Mononuclear cell (primary cell): ENCODE measurements around the gene VEZF1. TPM values are rescaled to one million over a fixed set of nuclear protein-coding genes. Genes with fewer than 3 reads are reported as not detected.
"Not testable (repeated sequence)": the region's sequence is repeated elsewhere in the genome, so short reads cannot be mapped to it uniquely, and the experiment has no call there.

Source experiments
- H3K27me3 ChIP-seq: 2 replicates; pipeline ENCODE4 v1.6.0; 2011; ENCODE audit warnings: low read length, control low read depth; ENCODE audit not compliant: insufficient read depth
- H3K4me1 ChIP-seq: 2 replicates; pipeline ENCODE4 v1.5.1; 2011; ENCODE audit warnings: mild to moderate bottlenecking, low read length, control low read depth; ENCODE audit not compliant: insufficient read depth
- H3K4me3 ChIP-seq: 2 replicates; pipeline ENCODE4 v1.5.1; 2011; ENCODE audit warnings: mild to moderate bottlenecking, low read length, moderate library complexity
- H3K9me3 ChIP-seq: 2 replicates; pipeline ENCODE4 v1.5.1; 2011; ENCODE audit warnings: low read depth, mild to moderate bottlenecking, control low read depth, low read length
- total RNA-seq: library from RNA; depleted of rRNA; stranded (reverse); fragments of >200 nt; gene quantifications from one replicate; pipeline ENCODE4 v1.2.3, GENCODE V29; 2012

The VEZF1 gene
- total RNA-seq, 1 donor, result 85.6 TPM

DNA sequence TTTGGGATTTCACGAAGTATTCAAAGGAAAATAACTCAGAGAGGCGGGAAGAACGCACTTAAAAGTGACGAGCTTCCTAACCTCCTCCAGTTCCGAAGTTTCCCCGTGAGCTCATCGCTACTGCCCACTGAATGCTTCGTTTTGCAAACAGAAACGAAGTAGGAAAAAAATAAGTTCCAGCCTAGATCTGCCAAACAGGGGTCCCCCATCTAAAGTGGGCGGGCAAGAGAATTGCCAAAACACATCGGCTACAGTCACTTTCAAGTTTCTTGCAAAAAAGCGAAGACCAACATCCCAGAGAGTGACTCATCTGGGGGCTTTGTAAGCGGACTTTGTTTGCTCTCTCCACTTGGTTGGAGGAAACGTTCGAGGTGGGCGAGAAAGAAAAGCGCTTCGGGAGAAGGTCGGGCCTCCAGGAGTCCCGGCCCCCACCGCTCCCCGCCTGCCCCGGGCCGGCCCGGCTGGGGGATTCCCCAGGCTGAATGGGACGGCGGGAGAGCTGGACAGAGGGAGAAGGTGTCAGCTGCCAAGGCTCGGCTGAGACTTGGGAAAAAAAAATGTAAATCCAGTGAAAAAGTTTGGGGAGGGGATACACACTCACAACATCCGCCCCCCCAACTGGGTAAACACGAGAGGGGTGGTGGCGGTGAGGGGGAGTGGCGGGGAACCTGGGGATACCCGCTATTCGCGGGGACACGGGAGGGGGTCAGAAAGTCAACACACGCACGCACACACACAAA lies 1.0 kb downstream of the VEZF1 start:
- Histone ChIP-seq H3K4me3 (peak overlapping the region; percentile 69), H3K27me3 (no peaks in the 10 kb centered on the region), H3K9me3 (no peaks in the 10 kb centered on the region), H3K4me1 (peaks cover 59% of the 10 kb centered on the region)

DNA sequence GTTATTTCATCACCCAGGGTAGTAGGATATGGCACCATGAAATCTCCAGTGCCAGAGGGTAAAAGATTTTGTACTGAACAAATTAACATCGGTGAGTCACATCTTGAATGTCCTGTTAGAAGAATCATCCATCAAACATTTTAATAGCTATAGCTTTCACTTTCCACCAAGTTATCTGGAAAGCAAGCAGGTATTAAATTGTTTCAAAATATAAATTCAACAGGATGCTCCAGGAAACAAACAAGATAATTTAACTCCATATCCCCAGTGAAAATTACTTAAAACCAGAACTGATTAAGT lies 2.4 kb downstream of the VEZF1 start:
- H3K9me3 ChIP-seq, result no peaks in the 10 kb centered on the region
- H3K4me3 ChIP-seq, result no peak overlapping the region
- H3K27me3 ChIP-seq, result no peaks in the 10 kb centered on the region
- H3K4me1 ChIP-seq, result peaks cover 62% of the 10 kb centered on the region

DNA sequence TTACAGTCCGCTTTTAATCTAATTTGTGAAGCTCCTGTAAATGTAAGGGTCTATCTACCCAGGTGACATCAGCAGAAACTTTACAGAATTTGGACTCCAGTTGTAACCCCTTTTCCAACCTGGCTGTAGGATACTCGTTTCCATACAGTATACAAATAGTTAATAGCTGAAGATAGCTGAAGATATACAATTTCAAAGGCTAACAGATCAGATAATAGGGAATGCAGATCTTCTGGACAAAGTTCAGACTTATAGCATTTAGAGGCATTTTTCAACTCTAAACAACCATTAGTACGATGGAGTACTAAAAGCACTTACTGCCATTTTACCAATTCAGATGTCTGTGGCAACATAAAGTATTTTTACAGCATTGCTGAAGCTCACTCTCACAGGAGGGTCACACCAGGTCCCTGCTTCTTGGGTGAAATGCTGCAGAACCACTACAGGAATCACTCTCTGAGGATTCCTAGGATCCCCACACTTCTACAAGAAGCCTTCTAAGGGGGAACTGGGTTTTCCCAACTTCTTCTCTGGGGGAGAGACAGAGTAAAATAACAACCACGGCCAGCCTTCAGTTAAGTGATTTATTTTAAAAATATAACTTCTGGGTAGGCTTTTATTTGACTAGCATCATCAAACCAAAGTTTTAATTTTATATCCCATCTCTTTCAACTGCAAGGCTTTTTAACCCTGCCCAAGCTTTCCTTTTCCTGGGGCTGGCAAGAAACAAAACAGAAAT lies 2.9 kb downstream of the VEZF1 start:
- Histone ChIP-seq H3K4me1 (peaks cover 62% of the 10 kb centered on the region), H3K4me3 (no peak overlapping the region), H3K27me3 (no peaks in the 10 kb centered on the region), H3K9me3 (no peaks in the 10 kb centered on the region)

DNA sequence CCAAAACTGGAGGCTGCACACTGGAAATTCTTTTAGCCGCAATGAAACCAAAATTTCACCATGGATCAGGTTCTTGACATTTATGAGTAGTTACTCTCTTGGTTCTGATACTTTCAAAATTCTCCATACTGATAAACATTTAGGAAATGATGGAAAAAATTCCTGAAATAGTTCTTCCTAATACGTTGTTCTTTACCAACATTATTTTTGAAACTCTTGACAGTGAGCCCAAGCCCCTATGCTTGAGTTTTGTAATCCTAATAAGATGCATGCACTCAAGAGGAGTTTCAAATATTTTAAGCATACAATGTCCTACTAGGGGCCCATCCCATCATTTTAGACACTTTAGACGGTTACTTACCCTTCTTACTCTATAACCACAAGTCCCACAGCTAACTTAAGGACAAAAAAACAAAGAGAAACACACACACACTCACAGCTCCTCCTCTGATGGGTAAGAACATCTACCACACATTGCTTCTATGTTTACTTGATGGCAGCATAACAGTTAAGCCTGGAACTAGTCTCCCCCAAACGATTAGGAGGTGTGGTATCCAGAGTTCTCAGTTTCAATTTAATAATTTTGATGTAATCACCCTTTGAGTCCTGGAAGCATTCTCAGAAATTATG lies 3.7 kb downstream of the VEZF1 start:
- Histone ChIP-seq H3K4me1 (peaks cover 62% of the 10 kb centered on the region), H3K9me3 (no peaks in the 10 kb centered on the region), H3K27me3 (no peaks in the 10 kb centered on the region), H3K4me3 (no peak overlapping the region)

DNA sequence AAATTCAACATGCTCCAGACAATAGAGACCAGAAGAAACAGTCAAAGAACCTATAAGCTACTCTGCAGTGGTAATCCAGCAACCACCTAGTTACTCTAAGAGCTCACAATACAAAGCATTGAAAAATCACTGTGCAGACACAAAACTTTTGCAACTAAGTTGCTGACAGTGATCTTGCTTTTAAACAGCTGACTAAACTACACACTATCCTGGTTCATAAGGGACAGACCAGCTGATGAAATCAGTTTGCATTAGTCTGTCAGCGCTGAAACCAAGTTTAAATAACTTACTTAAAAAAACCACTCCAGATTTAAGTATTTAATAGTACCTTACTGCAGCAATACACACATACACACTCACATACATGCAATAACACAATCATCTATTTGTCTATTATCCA lies 4.6 kb downstream of the VEZF1 start:
- no peaks in the 10 kb centered on the region for H3K27me3 ChIP-seq
- no peaks in the 10 kb centered on the region for H3K9me3 ChIP-seq
- peaks cover 53% of the 10 kb centered on the region for H3K4me1 ChIP-seq
- H3K4me3 ChIP-seq, result no peak overlapping the region

DNA sequence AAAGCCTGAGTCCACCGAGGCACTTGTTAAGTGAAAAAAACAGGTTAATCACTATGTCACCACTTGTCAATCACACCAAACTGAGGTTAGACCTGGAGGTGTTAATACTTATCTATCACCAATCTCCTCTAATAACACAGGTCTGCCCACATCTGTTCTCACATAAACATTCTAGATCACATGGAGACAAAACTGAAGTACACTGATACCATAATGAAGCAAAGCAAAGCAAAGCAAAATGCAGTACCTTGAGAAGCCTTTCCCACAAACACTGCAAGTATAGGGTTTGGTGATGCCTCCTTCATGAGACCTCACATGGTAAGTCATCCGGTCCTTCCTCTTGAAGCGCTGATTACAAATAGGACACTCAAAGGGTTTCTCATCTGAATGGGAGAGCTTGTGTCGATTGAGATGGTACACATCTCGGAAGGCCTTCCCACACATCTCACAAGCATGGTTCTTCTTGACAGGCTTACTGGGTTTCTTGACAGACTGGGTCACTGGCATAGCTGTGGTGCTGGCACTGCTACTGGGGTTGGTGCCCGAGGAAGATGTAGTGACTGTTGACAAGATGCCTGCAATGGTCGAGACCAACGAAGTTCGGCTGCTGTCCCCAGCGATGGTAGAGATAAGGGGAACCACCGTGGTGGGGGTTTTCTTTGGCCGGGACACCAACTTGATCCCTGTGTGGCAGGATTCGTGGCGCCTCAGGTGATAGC lies 5.4 kb downstream of the VEZF1 start:
- no peaks in the 10 kb centered on the region for H3K27me3 ChIP-seq
- no peak overlapping the region for H3K4me3 ChIP-seq
- no peaks in the 10 kb centered on the region for H3K9me3 ChIP-seq
- peaks cover 53% of the 10 kb centered on the region for H3K4me1 ChIP-seq

DNA sequence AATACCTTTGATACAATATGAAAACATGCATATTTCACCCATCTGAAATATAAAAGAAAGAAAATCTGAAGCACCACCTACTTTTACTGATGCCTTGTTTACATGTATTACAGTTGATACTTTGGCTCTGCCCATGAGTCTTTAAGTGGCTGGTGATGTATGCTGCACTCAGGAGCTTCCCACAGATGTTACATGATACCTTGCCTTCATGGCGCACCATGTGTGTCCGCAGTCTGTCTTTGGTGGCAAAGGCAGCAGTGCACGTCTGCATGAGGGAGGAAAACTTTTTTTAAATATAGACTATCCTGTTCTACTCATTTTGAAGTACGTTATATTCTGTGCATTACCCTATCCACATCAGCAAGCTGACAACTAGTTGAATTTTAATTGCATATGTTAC lies 7.5 kb downstream of the VEZF1 start:
- no peak overlapping the region for H3K4me3 ChIP-seq

DNA sequence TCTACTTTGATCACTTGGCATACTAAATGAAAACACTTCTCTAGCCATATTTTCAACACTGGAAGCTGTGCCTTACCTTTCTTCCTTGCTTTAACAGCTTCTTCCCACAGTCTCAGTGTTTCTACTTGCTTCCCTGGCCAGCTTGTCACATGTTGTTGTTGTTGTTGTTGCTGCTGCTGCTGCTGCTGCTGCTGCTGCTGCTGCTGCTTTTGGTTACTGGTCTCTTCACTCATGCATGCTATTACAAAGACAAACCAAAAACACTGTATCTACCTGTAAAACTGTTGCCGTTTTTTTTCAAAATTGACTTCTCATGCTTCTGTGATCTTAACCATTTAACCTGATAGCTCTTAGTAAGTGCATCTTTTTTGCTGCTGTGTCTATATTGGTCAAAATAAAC lies 9.0 kb downstream of the VEZF1 start:
- H3K27me3 ChIP-seq, result no peaks in the 10 kb centered on the region
- no peak overlapping the region for H3K4me3 ChIP-seq
- H3K4me1 ChIP-seq, result peaks cover 22% of the 10 kb centered on the region
- no peaks in the 10 kb centered on the region for H3K9me3 ChIP-seq

More for the DNA sequence above, 7.5 kb downstream of the VEZF1 start:
- Histone ChIP-seq H3K4me1 (peaks cover 37% of the 10 kb centered on the region), H3K9me3 (no peaks in the 10 kb centered on the region), H3K27me3 (no peaks in the 10 kb centered on the region)

DNA sequence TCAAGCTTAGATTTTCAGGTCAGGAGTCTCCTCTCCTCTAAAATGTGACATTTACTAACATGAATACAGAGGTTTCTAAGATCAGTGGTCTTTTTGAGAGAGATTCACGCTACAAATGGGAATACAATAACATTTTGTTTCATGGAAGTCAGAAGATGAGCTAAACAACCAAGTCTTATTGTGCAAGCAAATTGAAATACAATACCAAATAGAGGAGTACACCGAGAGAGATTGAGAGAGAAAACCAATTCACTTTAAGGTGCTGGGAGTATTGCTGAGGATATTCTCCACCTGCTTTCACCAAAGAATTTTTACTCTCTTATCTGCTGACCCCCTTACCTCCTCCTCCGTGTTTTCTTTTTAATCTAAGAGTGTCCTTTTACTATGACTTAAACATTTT lies 11.5 kb downstream of the VEZF1 start:
- H3K4me3 ChIP-seq, result no peak overlapping the region
- no peaks in the 10 kb centered on the region for H3K4me1 ChIP-seq
- H3K9me3 ChIP-seq, result no peaks in the 10 kb centered on the region
- no peaks in the 10 kb centered on the region for H3K27me3 ChIP-seq

DNA sequence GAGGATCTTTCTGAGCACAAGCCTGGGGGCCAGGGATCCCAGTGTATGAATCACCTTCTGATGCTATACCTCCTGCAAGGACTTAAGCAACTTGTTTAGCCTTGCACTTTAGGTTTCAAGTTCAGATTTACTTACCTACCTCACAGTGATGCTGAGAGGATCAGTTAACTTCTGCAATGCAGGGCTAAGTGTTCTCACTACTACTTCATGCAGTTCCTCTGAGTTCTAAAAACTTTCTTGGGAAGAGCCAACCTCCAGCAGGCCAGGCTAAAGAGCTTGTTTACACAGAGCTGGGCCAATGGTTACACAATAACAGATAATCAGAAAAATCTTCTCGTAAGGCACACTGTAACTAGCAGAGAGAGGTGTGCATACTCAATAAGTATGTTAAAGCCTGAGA lies 13.0 kb downstream of the VEZF1 start:
- Histone ChIP-seq H3K4me1 (no peaks in the 10 kb centered on the region), H3K27me3 (no peaks in the 10 kb centered on the region), H3K4me3 (no peak overlapping the region)

DNA sequence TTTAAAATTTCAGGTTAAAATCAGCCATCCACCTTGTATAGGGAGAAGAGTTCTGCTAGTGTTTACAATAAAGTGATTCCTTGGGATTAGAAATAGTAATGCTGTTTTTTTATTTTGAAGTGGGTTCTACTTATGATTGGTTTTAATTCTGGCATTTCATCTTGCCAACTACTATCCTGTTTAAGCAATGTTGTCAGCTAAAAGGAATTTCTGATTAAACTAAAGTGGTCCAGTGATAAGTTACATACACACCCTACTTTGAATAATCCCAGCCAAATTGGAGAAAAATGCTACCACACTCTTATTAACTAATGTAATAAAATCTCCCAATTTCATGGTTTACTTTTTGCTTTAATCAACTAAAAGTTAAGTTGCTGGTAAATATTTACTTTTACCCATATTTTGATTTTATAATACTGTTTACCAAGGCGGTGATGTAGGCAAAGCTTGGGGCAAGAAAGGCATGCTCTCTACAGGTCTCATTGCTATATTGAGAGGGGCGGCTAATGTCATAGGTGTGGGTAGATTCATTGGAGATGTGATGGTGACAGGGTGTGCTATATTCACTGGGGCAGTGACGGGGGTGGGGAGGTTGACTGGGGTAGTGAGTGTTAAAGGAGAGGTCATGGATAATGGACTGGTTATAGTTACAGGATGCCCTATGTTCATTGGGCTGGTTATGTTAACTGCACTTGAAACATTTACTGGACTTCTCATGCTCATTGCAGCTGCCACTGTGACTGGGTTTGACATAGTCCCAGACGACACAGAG lies 13.8 kb downstream of the VEZF1 start:
- H3K9me3 ChIP-seq, H3K4me1 ChIP-seq, H3K4me3 ChIP-seq, H3K27me3 ChIP-seq: not testable (repeated sequence)

More for the DNA sequence above, 13.0 kb downstream of the VEZF1 start:
- H3K9me3 ChIP-seq, result no peaks in the 10 kb centered on the region

DNA sequence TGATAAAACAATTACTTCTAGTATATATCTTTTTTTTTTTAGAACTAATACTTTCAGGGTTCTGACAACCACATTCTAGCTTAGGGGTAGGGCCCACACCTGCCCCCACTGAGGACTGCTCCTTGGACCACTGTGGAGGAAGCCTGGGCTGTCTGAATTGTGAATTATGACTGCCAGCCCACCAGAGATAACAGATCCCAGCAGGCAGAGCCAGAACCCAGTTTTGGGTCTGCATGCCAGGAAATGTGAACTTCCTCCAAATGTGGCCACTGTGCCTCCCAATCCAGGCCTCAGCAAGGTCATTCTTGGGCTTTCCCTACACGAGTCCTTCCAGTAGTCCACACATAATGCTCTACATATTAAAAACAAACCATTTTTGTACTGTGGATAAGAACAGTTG lies 15.9 kb downstream of the VEZF1 start:
- H3K4me1 ChIP-seq, result no peaks in the 10 kb centered on the region
- no peak overlapping the region for H3K4me3 ChIP-seq
- H3K27me3 ChIP-seq, result no peaks in the 10 kb centered on the region
- H3K9me3 ChIP-seq, result no peaks in the 10 kb centered on the region

DNA sequence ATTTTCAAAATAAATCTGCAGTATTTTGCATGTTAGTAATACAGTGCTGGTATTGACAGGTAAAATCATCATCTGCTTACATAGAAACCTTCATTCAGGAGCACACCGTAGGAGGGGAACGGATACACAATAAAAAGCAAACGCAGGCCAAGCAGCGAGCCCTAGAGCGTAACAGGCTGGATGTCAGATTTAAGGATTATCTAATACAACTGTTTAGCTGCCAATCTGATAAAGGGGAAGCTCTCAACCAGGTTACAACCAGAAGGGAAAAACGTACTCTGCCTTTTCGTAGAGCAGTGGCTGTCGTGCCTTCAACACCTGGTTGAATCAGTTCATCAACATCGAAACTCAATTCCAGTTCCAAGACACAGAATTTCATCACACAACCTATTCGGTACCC lies 16.5 kb downstream of the VEZF1 start:
- Histone ChIP-seq H3K4me1 (no peaks in the 10 kb centered on the region), H3K27me3 (no peaks in the 10 kb centered on the region), H3K9me3 (no peaks in the 10 kb centered on the region), H3K4me3 (no peak overlapping the region)

DNA sequence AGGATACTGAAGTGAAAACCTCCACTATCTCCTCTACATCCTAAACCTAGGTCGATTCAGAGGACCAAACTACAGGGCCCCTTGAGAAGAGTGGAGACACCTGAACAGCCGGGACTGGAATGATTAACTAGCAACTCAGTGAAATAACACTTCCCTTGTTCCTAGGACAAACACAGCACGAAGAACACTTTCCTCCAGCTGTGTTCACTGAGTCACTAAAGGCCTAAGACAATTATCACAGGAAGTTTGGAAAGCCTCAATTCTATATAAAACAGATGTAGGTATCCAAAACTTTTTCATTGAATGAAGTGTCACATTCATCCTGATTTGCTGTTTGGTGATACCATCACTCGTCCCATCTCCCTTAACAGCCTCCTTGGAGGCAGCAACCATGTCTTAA lies 17.3 kb downstream of the VEZF1 start:
- Histone ChIP-seq H3K4me3 (no peak overlapping the region), H3K27me3 (no peaks in the 10 kb centered on the region), H3K9me3 (no peaks in the 10 kb centered on the region), H3K4me1 (no peaks in the 10 kb centered on the region)

DNA sequence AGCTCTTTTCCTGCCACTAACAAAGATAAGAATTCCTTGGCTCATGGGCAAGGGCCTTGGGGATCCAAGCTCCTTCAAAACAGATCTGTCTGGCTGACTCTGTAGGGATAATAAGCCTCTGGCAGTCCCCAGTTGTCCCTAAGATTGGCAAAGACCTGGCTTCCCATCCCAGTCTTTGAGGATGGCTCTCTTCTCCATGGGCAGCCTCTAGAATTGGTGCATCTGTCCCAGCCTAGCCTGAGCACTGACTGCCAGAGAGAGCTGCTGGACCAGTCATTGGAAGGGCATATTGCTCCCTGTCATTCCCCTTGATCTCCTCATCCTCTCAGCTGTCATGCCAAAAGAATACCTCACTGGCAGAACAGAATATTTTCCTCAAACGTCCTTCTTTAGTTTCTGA lies 19.6 kb downstream of the VEZF1 start:
- no peaks in the 10 kb centered on the region for H3K4me1 ChIP-seq
- no peak overlapping the region for H3K4me3 ChIP-seq
- H3K9me3 ChIP-seq, result no peaks in the 10 kb centered on the region
- H3K27me3 ChIP-seq, result no peaks in the 10 kb centered on the region
